Measurements from ENCODE around the gene UBXN1.

Gene UBXN1

DNA sequence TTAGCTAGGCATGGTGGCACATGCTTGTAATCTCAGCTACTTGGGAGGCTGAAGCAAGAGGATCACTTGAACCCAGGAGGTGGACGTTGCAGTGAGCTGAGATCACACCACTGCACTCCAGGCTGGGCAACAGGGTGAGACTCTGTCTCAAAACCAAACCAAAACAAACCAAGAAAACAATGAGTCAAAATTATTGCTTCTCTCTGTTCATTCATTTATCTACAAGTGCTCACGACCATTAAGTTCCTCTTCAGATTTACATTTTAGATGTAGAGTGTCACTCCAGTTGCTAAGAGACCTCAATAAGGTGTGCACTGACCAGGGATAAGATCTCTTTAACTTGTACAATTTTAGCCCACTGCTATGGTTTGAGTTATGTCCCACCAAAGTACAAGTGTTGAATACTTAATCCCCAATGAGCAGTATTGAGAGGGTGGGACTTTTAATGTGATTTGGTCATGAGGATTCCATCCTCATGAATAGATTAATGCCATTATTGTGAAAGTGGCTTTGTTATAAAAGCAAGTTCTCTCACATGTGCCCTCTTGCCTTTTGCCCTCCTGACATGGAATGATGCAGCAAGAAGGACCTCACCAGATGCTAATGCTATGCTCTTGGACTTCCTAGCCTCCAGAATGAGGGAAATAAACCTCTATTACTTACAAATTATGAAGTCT is 40.6 kb upstream of the UBXN1 start:
- DNase-seq (ENCODE audit: low spot score), result no peak
- H3K4me1 ChIP-seq (ENCODE audit: insufficient read depth, poor library complexity, severe bottlenecking), result peaks cover 2% of the 10 kb centered on the region

DNA sequence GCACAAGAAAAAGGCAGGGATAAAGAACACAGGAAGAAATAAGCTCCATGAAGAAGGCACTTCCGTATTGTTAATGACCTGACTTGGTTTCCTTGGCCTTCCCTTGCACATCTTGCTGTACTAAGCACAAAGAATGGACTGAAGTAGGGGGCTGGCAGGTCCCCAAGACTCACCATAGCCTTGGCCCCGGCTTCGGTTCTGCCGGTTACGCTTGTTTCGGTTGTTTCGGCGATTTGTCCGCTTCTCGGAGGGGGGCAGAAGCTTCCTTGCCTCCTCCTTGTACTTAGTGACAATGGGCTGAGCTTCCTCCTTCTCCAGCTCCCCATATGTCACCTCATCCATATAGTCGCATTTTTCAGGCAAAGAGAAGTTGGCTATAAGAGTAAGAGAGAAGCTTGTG is 37.9 kb upstream of the UBXN1 start:
- Histone ChIP-seq H3K36me3 (ENCODE audit: low read depth) (peaks cover 92% of the 10 kb centered on the region), H3K9me3 (ENCODE audit: severe bottlenecking) (no peaks in the 10 kb centered on the region), H3K27me3 (ENCODE audit: insufficient read depth, poor library complexity, severe bottlenecking) (no peaks in the 10 kb centered on the region), H3K4me1 (ENCODE audit: insufficient read depth, poor library complexity, severe bottlenecking) (no peaks in the 10 kb centered on the region), H3K4me3 (ENCODE audit: severe bottlenecking) (no peak overlapping the region), H3K27ac (ENCODE audit: poor library complexity, severe bottlenecking) (no peak overlapping the region)
- TF ChIP-seq, protein P1, sequence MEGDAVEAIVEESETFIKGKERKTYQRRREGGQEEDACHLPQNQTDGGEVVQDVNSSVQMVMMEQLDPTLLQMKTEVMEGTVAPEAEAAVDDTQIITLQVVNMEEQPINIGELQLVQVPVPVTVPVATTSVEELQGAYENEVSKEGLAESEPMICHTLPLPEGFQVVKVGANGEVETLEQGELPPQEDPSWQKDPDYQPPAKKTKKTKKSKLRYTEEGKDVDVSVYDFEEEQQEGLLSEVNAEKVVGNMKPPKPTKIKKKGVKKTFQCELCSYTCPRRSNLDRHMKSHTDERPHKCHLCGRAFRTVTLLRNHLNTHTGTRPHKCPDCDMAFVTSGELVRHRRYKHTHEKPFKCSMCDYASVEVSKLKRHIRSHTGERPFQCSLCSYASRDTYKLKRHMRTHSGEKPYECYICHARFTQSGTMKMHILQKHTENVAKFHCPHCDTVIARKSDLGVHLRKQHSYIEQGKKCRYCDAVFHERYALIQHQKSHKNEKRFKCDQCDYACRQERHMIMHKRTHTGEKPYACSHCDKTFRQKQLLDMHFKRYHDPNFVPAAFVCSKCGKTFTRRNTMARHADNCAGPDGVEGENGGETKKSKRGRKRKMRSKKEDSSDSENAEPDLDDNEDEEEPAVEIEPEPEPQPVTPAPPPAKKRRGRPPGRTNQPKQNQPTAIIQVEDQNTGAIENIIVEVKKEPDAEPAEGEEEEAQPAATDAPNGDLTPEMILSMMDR (IDR thresholded peaks at IDR 0.05; ENCODE audit: poor library complexity, severe bottlenecking), result no peak
- DNase-seq (ENCODE audit: low spot score), result no peak
- no peak for ATAC-seq (ENCODE audit: low read depth)

More for the DNA sequence above, 40.6 kb upstream of the UBXN1 start:
- TF ChIP-seq, protein P1 (IDR thresholded peaks at IDR 0.05; ENCODE audit: poor library complexity, severe bottlenecking), result no peak
- no peaks in the 10 kb centered on the region for H3K9me3 ChIP-seq (ENCODE audit: severe bottlenecking)
- H3K4me3 ChIP-seq (ENCODE audit: severe bottlenecking), result no peak overlapping the region
- H3K27ac ChIP-seq (ENCODE audit: poor library complexity, severe bottlenecking), result no peak overlapping the region
- H3K36me3 ChIP-seq (ENCODE audit: low read depth), result peaks cover 97% of the 10 kb centered on the region
- ATAC-seq (ENCODE audit: low read depth), result no peak
- H3K27me3 ChIP-seq (ENCODE audit: insufficient read depth, poor library complexity, severe bottlenecking), result no peaks in the 10 kb centered on the region

DNA sequence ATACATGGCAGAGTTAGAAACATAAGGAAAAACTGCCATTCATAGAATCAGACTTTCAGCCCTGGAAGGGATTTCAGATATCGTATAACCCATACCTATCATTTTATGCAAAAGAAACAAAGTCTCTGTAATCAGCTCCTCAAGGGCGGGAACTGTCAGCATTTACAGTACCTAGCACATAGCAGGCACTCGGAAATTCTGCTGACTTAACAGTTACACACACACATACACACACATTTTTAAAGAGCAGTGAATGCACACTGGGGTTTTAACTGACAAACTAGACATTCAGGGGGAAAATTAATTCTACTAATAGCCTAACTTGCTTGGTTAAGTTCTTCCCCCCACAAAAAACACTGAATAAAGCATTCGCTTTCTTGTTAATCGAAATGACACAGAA is 37.3 kb upstream of the UBXN1 start:
- H3K9me3 ChIP-seq (ENCODE audit: severe bottlenecking), result no peaks in the 10 kb centered on the region
- H3K36me3 ChIP-seq (ENCODE audit: low read depth), result peaks cover 92% of the 10 kb centered on the region
- no peak overlapping the region for H3K27ac ChIP-seq (ENCODE audit: poor library complexity, severe bottlenecking)
- no peak overlapping the region for H3K4me3 ChIP-seq (ENCODE audit: severe bottlenecking)
- H3K27me3 ChIP-seq (ENCODE audit: insufficient read depth, poor library complexity, severe bottlenecking), result no peaks in the 10 kb centered on the region
- TF ChIP-seq, protein P1 (IDR thresholded peaks at IDR 0.05; ENCODE audit: poor library complexity, severe bottlenecking), result no peak
- no peak for DNase-seq (ENCODE audit: low spot score)
- no peaks in the 10 kb centered on the region for H3K4me1 ChIP-seq (ENCODE audit: insufficient read depth, poor library complexity, severe bottlenecking)
- no peak for ATAC-seq (ENCODE audit: low read depth)

DNA sequence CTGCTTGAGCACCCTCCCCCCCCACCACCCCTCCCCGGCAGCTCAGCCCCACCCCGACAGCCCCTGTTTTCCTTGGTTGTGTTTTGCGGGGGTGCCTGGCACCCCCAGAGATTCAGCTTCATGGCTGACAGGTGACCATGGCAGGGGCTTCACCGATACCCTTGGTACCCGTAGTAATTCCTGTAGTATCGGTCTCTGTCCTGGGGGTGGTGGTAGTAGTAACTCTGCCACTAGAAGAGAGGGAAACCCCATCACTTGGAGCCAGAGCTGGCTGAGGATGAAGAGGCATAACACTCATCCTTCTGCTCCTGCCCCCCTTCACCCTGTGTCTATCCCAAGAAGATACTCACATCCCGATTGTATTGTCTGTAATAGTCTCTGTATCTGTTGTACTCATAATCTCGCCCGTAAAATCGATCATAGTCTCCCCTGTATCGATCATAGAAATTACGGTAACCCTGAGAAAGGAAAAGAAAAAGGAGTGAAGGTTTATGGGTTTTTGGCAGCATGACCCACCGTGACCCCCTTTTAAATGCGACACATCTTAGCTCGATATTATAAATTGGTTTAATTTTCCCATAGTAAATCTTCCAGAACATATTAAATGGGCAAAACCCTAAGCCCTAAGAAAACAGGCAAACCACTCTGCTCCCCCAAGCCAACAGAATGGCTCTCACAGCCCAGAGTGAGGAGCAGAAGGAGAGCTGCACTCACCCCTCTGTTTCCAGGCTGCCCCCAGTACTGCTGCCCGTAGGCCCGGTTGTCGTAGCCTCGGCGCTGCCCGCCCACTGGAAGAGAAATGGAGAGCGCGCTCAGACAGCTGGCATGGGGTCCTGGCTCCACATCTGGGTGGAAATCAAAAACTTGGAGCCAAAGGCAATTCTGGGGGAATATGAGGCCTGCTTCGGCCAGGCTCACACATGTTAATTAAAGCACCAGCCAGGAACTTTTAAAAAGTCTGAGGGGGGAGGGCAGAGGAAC is 36.6 kb upstream of the UBXN1 start:
- no peak overlapping the region for H3K4me3 ChIP-seq (ENCODE audit: severe bottlenecking)
- H3K27ac ChIP-seq (ENCODE audit: poor library complexity, severe bottlenecking), result no peak overlapping the region
- H3K9me3 ChIP-seq (ENCODE audit: severe bottlenecking), result no peaks in the 10 kb centered on the region
- ATAC-seq (ENCODE audit: low read depth) (no peak), DNase-seq (ENCODE audit: low spot score) (no peak)
- peaks cover 92% of the 10 kb centered on the region for H3K36me3 ChIP-seq (ENCODE audit: low read depth)
- no peaks in the 10 kb centered on the region for H3K4me1 ChIP-seq (ENCODE audit: insufficient read depth, poor library complexity, severe bottlenecking)
- no peaks in the 10 kb centered on the region for H3K27me3 ChIP-seq (ENCODE audit: insufficient read depth, poor library complexity, severe bottlenecking)
- TF ChIP-seq, protein P1 (IDR thresholded peaks at IDR 0.05; ENCODE audit: poor library complexity, severe bottlenecking), result no peak

Data from RWPE2 (cell line).